Ovary (tissue), 9 donors: ENCODE measurements around the gene APEX2. TPM values are rescaled to one million over a fixed set of nuclear protein-coding genes. Genes with fewer than 3 reads are reported as not detected.
A peak's percentile ranks its signal among the peaks of the same experiment; 100 is the strongest.

Source experiments
- DNase-seq, 5 donors: peaks; one replicate each; pipeline ENCODE4 v3.0.0-alpha.2; 2019 to 2020
- H3K27ac ChIP-seq, 2 donors: fragments of 200-600 bp; one replicate each; pipeline versions ENCODE4 v1.5.1 to v1.8.0; 2019 to 2022
- H3K27me3 ChIP-seq: fragments of 200-600 bp; one replicate; pipeline ENCODE4 v1.8.0; 2022
- H3K36me3 ChIP-seq: fragments of 200-600 bp; sonication (generic); one replicate; pipeline ENCODE4 v1.5.1; 2019
- H3K4me1 ChIP-seq: one replicate; pipeline ENCODE4 v1.8.1; 2013; ENCODE audit warnings: mild to moderate bottlenecking, moderate library complexity; ENCODE audit not compliant: insufficient read depth
- H3K4me3 ChIP-seq: fragments of 200-600 bp; sonication (generic); one replicate; pipeline ENCODE4 v1.5.1; 2017
- H3K9me3 ChIP-seq, 2 donors: fragments of 200-600 bp in 1 of 2; sonication (generic) in 1 of 2; one replicate each; pipeline versions ENCODE4 v1.5.1 to v1.8.1; 2013 to 2019; ENCODE audit warnings: mild to moderate bottlenecking in 1 of 2, moderate library complexity in 1 of 2
- CTCF ChIP-seq, 3 donors: fragments of 450-650 bp in 2 of 3; fragments of 200-600 bp in 1 of 3; IDR thresholded peaks; one replicate each; pipeline versions ENCODE4 v1.5.1 to v1.8.0; 2016 to 2022; ENCODE audit warnings: antibody characterized with exemption in 3 of 3, mild to moderate bottlenecking in 1 of 3
- EP300 ChIP-seq: sonication (generic); formaldehyde crosslinking; IDR thresholded peaks from one replicate; pipeline ENCODE4 v1.6.1; 2017; ENCODE audit warnings: antibody characterized with exemption
- POLR2A ChIP-seq: fragments of 450-650 bp; IDR thresholded peaks from one replicate; pipeline ENCODE4 v1.6.1; 2017; ENCODE audit warnings: antibody characterized with exemption, mild to moderate bottlenecking, moderate library complexity
- WGBS, 3 donors: extraction: QIAGEN DNeasy Blood & Tissue Kit in 1 of 3; methylation state at CpG; one replicate each; pipeline versions ENCODE4 v1.1.5 to v1.1.7; 2013 to 2017; 5-methylcytosine and 5-hydroxymethylcytosine counted together
- intact Hi-C, 4 donors: fragments of 100-400 bp; cut with DNase I; formaldehyde crosslinking; loops; one replicate each; pipeline versions ENCODE4 v1.11.0 to v1.15.1; 2022 to 2023
- polyA plus RNA-seq, 2 donors: library from polyadenylated mRNA; stranded (reverse); fragments of 200-250 nt in 1 of 2; fragments of 350-450 nt in 1 of 2; fragmentation: Illumina TruSeq in 1 of 2; extraction: RNeasy Lipid Tissue Mini Kit (QIAGEN cat#74804) in 1 of 2; gene quantifications; one replicate each; pipeline ENCODE4 v1.2.3, GENCODE V29; 2013 to 2014
- total RNA-seq, 7 donors: library from RNA; depleted of rRNA in 2 of 7; stranded (reverse); fragments of >200 nt in 2 of 7; fragmentation: NEBNext Ultra II Directional in 3 of 7; extraction: Animal tissue kit (Norgen Biotek cat#: 25700) in 3 of 7; gene quantifications; one replicate each; pipeline versions ENCODE4 v1.1.0 to v1.2.4, GENCODE V29; 2016 to 2023
- donor health status: DM: no; HTN: no; CAD: no; lungs with moderate emphysema.
- donor health status: DM: no; HTN: no; CAD: no.
- donor health status: Bipolar disorder and iron deficiency.
- donor health status: DM: yes; HTN: yes; CAD: no.
- donor health status: DM: no; HTN: no; CAD: no.
- donor health status: DM: yes; HTN: yes; CAD: no.

Gene APEX2
- total and polyA plus RNA-seq, 9 donors = 8.7 to 18.5 (median 11.7) TPM

DNA sequence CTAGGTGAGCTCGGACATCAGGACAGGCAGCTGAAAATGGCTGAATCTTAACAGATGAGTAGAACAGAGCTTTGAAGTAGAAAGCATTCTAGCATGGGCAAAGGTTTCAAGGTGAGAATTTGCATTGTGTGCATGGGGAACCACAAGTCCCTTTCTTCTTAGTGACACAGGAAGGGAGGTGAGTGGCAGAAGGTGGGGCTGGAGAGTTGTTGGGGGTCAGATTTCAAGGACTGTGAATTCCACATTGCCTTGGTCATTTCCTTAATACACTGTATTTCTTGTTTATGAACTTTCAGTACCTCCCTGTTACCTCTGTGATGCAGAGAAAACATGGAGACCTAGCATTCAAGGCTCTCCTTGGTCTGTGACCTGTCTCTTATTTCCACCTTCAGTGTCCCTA is 4.1 kb downstream of the APEX2 start:
- Histone ChIP-seq H3K9me3 (no peaks in the 10 kb centered on the region), H3K4me1 (peaks cover 10% of the 10 kb centered on the region), H3K36me3 (no peaks in the 10 kb centered on the region), H3K27me3 (no peaks in the 10 kb centered on the region), H3K4me3 (no peak overlapping the region), H3K27ac (no peak overlapping the region)
- TF ChIP-seq POLR2A = no peak
- no peak for TF ChIP-seq CTCF (IDR thresholded peaks at IDR 0.05)
- TF ChIP-seq EP300 = no peak
- intact Hi-C loops = loop anchor here in 1 of 4 donors (10.0 kb wide), 1 partner anchor 819 kb away; the partner anchor contains the start of gene FAM120C
- no peak for DNase-seq
- WGBS, 3 donors = 71 to 81% (median 81%) methylated on average over 1 of the region's 1 CpG

GRCh38 chrX:55005256-55005655 is 5.1 kb downstream of the APEX2 start:
- Histone ChIP-seq H3K27ac (no peak overlapping the region), H3K4me1 (peaks cover 10% of the 10 kb centered on the region), H3K4me3 (no peak overlapping the region), H3K9me3 (no peaks in the 10 kb centered on the region), H3K36me3 (no peaks in the 10 kb centered on the region), H3K27me3 (no peaks in the 10 kb centered on the region)
- intact Hi-C loops = loop anchor here in 1 of 4 donors (10.0 kb wide), 1 partner anchor 820 kb away; the partner anchor contains the start of gene FAM120C
- no peak for TF ChIP-seq EP300
- no peak for TF ChIP-seq CTCF (IDR thresholded peaks at IDR 0.05)
- TF ChIP-seq POLR2A = no peak
- no peak for DNase-seq

GRCh38 chrX:55006827-55007621 is 6.9 kb downstream of the APEX2 start:
- peak in 1 of 5 donors; percentile 34 for DNase-seq
- intact Hi-C loops = loop anchor here in 1 of 4 donors (10.0 kb wide), 1 partner anchor 822 kb away; the partner anchor contains the start of gene FAM120C
- 82 to 86% (median 85%) methylated on average over 18 of the region's 18 CpGs for WGBS, 3 donors
- Histone ChIP-seq H3K4me3 (no peak overlapping the region), H3K9me3 (no peaks in the 10 kb centered on the region), H3K36me3 (no peaks in the 10 kb centered on the region), H3K27me3 (no peaks in the 10 kb centered on the region), H3K27ac (no peak overlapping the region), H3K4me1 (peaks cover 10% of the 10 kb centered on the region)
- no peak for TF ChIP-seq POLR2A
- no peak for TF ChIP-seq CTCF (IDR thresholded peaks at IDR 0.05)
- no peak for TF ChIP-seq EP300

- DNase-seq = peak; percentile 41 to 74 (median 55)
- H3K36me3 ChIP-seq = no peaks in the 10 kb centered on the region
- peaks cover 10% of the 10 kb centered on the region for H3K4me1 ChIP-seq
- H3K4me3 ChIP-seq = no peak overlapping the region
- peak overlapping the region in 1 of 2 donors; percentile 20 for H3K27ac ChIP-seq
- H3K27me3 ChIP-seq = no peaks in the 10 kb centered on the region
- intact Hi-C loops = loop anchor here in 1 of 4 donors (10.0 kb wide), 1 partner anchor 823 kb away; the partner anchor contains the start of gene FAM120C
- no peaks in the 10 kb centered on the region for H3K9me3 ChIP-seq
- no peak for TF ChIP-seq CTCF (IDR thresholded peaks at IDR 0.05)
- WGBS, 3 donors = 44 to 57% (median 53%) methylated on average over 6 of the region's 6 CpGs
These were observed 7.5 kb downstream of the APEX2 start for GRCh38 chrX:55007656-55008055.
